Activated B cell treated with CpG ODN at 0.5 μM for 24 hours (primary cell): ENCODE results near the gene COLEC12. TPM values are rescaled to one million over a fixed set of nuclear protein-coding genes. Genes with fewer than 3 reads are reported as not detected.

Experiments used
- ATAC-seq: fragments of 200-7000 bp; cut with Tn5 transposase; one replicate; pipeline ENCODE4 v1.10.0; 2021; ENCODE audit warnings: low read depth, mild to moderate bottlenecking, moderate library complexity
- CTCF ChIA-PET: fragments of 350-600 bp; sonication (Branson Sonifier 250); formaldehyde crosslinking; loops from one replicate; lab custom pipeline; 2021; ENCODE audit warnings: antibody characterized with exemption; lab: Charles Lee
- POLR2A ChIA-PET: fragments of 350-600 bp; sonication (Branson Sonifier 250); formaldehyde crosslinking; loops from one replicate; lab custom pipeline; 2021; ENCODE audit warnings: antibody characterized with exemption; lab: Charles Lee
- DNase-seq: peaks from one replicate; pipeline ENCODE4 v3.0.0; 2022
- H3K27ac Mint-ChIP-seq: one replicate; pipeline ENCODE4 v1.8.0; 2020; ENCODE audit warnings: mixed read lengths
- H3K27me3 Mint-ChIP-seq: one replicate; pipeline ENCODE4 v1.8.0; 2021; ENCODE audit warnings: mixed read lengths
- H3K36me3 Mint-ChIP-seq: one replicate; pipeline ENCODE4 v1.8.0; 2021; ENCODE audit warnings: low read depth, mixed read lengths
- H3K4me1 Mint-ChIP-seq: one replicate; pipeline ENCODE4 v1.8.0; 2021; ENCODE audit warnings: mixed read lengths
- H3K4me3 Mint-ChIP-seq: one replicate; pipeline ENCODE4 v1.8.0; 2020; ENCODE audit warnings: mild to moderate bottlenecking, mixed read lengths
- H3K9me3 Mint-ChIP-seq: one replicate; pipeline ENCODE4 v1.8.0; 2020; ENCODE audit warnings: mixed read lengths
- CTCF ChIP-seq: fragments of 200-600 bp; IDR thresholded peaks from one replicate; pipeline ENCODE4 v1.8.0; 2022; ENCODE audit warnings: antibody characterized with exemption, mild to moderate bottlenecking
- intact Hi-C: fragments of 100-400 bp; cut with micrococcal nuclease; formaldehyde crosslinking; loops from one replicate; pipeline ENCODE4 v1.15.1; 2024
- total RNA-seq: library from RNA; stranded (reverse); gene quantifications from 2 replicates; pipeline ENCODE4 v1.2.3, GENCODE V29; 2022

COLEC12 gene
- total RNA-seq, 1 donor from 2014 or later: not detected

- Mint-ChIP-seq H3K4me1 (no peaks in the 10 kb centered on the region), H3K4me3 (no peak overlapping the region), H3K36me3 (no peaks in the 10 kb centered on the region), H3K27ac (no peak overlapping the region), H3K9me3 (no peaks in the 10 kb centered on the region), H3K27me3 (peaks cover 20% of the 10 kb centered on the region)
- ChIA-PET CTCF (interaction anchor here (1.0 kb wide), 1 partner anchor 8 kb away, joined by 3 read pairs; no protein-coding TSS in a partner anchor), POLR2A (no interaction called here)
- intact Hi-C loops: no loop called here
- no peak for ATAC-seq
- TF ChIP-seq CTCF: no peak
- no peak for DNase-seq
Measured at GRCh38 chr18:352438-352837, 148.1 kb downstream of the COLEC12 start.

GRCh38 chr18:350953-351572, 149.4 kb downstream of the COLEC12 start:
- DNase-seq (no peak), ATAC-seq (no peak)
- Mint-ChIP-seq H3K27me3 (peaks cover 20% of the 10 kb centered on the region), H3K4me3 (no peak overlapping the region), H3K36me3 (no peaks in the 10 kb centered on the region), H3K9me3 (no peaks in the 10 kb centered on the region), H3K27ac (no peak overlapping the region), H3K4me1 (no peaks in the 10 kb centered on the region)
- no peak for TF ChIP-seq CTCF
- intact Hi-C loops: no loop called here
- POLR2A ChIA-PET: no interaction called here
- CTCF ChIA-PET: no interaction called here

GRCh38 chr18:346600-346999, 153.9 kb downstream of the COLEC12 start:
- Mint-ChIP-seq H3K4me3 (no peak overlapping the region), H3K27ac (no peak overlapping the region), H3K4me1 (no peaks in the 10 kb centered on the region), H3K27me3 (peaks cover 7% of the 10 kb centered on the region), H3K36me3 (no peaks in the 10 kb centered on the region), H3K9me3 (no peaks in the 10 kb centered on the region)
- ATAC-seq (no peak), DNase-seq (no peak)
- CTCF ChIA-PET: no interaction called here
- POLR2A ChIA-PET: no interaction called here
- TF ChIP-seq CTCF: no peak
- intact Hi-C loops: no loop called here

GRCh38 chr18:341102-341501, 159.4 kb downstream of the COLEC12 start:
- H3K4me3 Mint-ChIP-seq: no peak overlapping the region
- no peaks in the 10 kb centered on the region for H3K36me3 Mint-ChIP-seq
- TF ChIP-seq CTCF: no peak
- ChIA-PET POLR2A (no interaction called here), CTCF (no interaction called here)
- intact Hi-C loops: no loop called here
- DNase-seq: no peak
- H3K27me3 Mint-ChIP-seq: peaks cover 6% of the 10 kb centered on the region
- no peaks in the 10 kb centered on the region for H3K9me3 Mint-ChIP-seq
- H3K4me1 Mint-ChIP-seq: no peaks in the 10 kb centered on the region
- no peak for ATAC-seq
- H3K27ac Mint-ChIP-seq: no peak overlapping the region

GRCh38 chr18:340044-340443, 160.5 kb downstream of the COLEC12 start:
- no peaks in the 10 kb centered on the region for H3K4me1 Mint-ChIP-seq
- POLR2A ChIA-PET: no interaction called here
- DNase-seq: no peak
- no peak for ATAC-seq
- intact Hi-C loops: no loop called here
- CTCF ChIA-PET: no interaction called here
- H3K27me3 Mint-ChIP-seq: peaks cover 6% of the 10 kb centered on the region
- TF ChIP-seq CTCF: no peak
- no peak overlapping the region for H3K27ac Mint-ChIP-seq
- H3K9me3 Mint-ChIP-seq: no peaks in the 10 kb centered on the region
- H3K36me3 Mint-ChIP-seq: no peaks in the 10 kb centered on the region
- H3K4me3 Mint-ChIP-seq: no peak overlapping the region
